ENCODE measurements around the gene NAV1. TPM values are rescaled to one million over a fixed set of nuclear protein-coding genes. Genes with fewer than 3 reads are reported as not detected.

Gene NAV1
- total and polyA plus RNA-seq, 4 donors = 1.1 to 2.0 (median 1.3) TPM

GRCh38 chr1:201539561-201540431 is 869 bp downstream of the NAV1 start:
- Histone ChIP-seq H3K36me3 (ENCODE audit: control insufficient read depth in 4 of 4, insufficient read depth in 3 of 4, low read depth in 1 of 4, low read length in 3 of 4) (no peaks in the 10 kb centered on the region), H3K9ac (ENCODE audit: low read depth in 1 of 2, low read length in 2 of 2) (peak overlapping the region in 1 of 2 donors; percentile 39), H3K27ac (ENCODE audit: low read depth in 1 of 2, low read length in 2 of 2) (peak overlapping the region; percentile 55 to 65), H3K27me3 (ENCODE audit: control insufficient read depth in 4 of 4, insufficient read depth in 4 of 4, low read length in 3 of 4) (peaks cover 0 to 3% (median 0%) of the 10 kb centered on the region in 4 donors), H3K4me3 (ENCODE audit: low read depth in 1 of 3, low read length in 3 of 3) (peak overlapping the region; percentile 5 to 74 (median 37)), H3K4me1 (ENCODE audit: control insufficient read depth in 4 of 4, insufficient read depth in 4 of 4, low read length in 3 of 4) (peaks cover 3 to 20% (median 15%) of the 10 kb centered on the region in 4 donors), H3K9me3 (ENCODE audit: control insufficient read depth in 4 of 4, low read length in 3 of 4) (no peaks in the 10 kb centered on the region)
- DNase-seq (ENCODE audit: low spot score) = no peak
- TF ChIP-seq JUND (IDR thresholded peaks at IDR 0.05) (no peak), GABPA (IDR thresholded peaks at IDR 0.05 in 1 of 2, conservative IDR thresholded peaks at IDR 0.05 in 1 of 2) (no peak), MAX (IDR thresholded peaks at IDR 0.05) (no peak), RXRA (IDR thresholded peaks at IDR 0.05) (no peak), RAD21 (IDR thresholded peaks at IDR 0.05) (no peak), HNF4G (IDR thresholded peaks at IDR 0.05) (no peak), NR2F2 (IDR thresholded peaks at IDR 0.05) (no peak), YY1 (IDR thresholded peaks at IDR 0.05) (no peak), CTCF (IDR thresholded peaks at IDR 0.05; ENCODE audit: low read depth, low read length, missing input control) (no peak), SP1 (IDR thresholded peaks at IDR 0.05) (no peak)
- TF ChIP-seq, protein P1, sequence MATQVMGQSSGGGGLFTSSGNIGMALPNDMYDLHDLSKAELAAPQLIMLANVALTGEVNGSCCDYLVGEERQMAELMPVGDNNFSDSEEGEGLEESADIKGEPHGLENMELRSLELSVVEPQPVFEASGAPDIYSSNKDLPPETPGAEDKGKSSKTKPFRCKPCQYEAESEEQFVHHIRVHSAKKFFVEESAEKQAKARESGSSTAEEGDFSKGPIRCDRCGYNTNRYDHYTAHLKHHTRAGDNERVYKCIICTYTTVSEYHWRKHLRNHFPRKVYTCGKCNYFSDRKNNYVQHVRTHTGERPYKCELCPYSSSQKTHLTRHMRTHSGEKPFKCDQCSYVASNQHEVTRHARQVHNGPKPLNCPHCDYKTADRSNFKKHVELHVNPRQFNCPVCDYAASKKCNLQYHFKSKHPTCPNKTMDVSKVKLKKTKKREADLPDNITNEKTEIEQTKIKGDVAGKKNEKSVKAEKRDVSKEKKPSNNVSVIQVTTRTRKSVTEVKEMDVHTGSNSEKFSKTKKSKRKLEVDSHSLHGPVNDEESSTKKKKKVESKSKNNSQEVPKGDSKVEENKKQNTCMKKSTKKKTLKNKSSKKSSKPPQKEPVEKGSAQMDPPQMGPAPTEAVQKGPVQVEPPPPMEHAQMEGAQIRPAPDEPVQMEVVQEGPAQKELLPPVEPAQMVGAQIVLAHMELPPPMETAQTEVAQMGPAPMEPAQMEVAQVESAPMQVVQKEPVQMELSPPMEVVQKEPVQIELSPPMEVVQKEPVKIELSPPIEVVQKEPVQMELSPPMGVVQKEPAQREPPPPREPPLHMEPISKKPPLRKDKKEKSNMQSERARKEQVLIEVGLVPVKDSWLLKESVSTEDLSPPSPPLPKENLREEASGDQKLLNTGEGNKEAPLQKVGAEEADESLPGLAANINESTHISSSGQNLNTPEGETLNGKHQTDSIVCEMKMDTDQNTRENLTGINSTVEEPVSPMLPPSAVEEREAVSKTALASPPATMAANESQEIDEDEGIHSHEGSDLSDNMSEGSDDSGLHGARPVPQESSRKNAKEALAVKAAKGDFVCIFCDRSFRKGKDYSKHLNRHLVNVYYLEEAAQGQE (IDR thresholded peaks at IDR 0.05) = no peak
- WGBS = 11% methylated on average over 47 of the region's 47 CpGs

DNA sequence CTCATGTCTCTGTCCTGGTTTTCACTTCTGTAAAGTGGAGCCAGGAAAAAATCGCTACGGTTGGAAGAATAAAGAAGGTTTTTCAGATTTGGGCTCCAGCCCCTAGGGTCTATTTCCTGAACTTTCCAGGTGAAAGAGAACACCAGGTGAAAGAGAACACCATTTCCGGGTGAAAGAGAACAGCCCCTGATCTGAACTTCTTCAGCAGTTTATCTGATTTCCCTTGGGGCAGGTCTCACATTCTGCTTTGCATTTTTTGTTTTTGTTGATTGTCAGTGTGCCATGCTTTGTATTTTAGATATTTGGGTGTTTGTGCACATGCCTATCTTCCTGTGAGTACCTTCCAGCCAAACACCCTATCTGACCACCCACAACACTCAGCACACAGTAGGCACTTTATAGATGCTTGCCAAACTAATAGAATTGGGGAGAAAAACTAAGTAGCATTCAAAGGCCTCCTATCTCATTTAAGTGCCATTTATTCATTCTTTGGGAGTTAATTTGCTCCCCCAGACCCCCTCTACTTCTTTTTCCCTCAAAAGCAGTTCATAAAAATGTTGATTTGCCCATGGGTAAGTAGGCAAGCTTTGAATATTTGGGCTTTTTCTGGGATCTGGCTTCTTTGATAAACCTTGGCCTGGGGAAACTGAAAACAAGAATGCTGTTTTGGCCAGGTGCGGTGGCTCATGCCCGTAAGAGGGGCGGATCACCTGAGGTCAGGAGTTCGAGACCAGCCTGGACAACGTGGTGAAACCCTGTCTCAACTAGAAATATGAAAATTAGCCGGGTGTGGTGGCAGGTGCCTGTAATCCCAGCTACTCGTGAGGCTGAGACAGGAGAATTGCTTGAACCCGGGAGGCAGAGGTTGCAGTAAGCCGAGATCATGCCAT is 2.2 kb downstream of the NAV1 start:
- Histone ChIP-seq H3K4me3 (ENCODE audit: low read depth in 1 of 3, low read length in 3 of 3) (no peak overlapping the region), H3K36me3 (ENCODE audit: control insufficient read depth in 4 of 4, insufficient read depth in 3 of 4, low read depth in 1 of 4, low read length in 3 of 4) (no peaks in the 10 kb centered on the region), H3K9me3 (ENCODE audit: control insufficient read depth in 4 of 4, low read length in 3 of 4) (no peaks in the 10 kb centered on the region), H3K9ac (ENCODE audit: low read depth in 1 of 2, low read length in 2 of 2) (no peak overlapping the region), H3K27me3 (ENCODE audit: control insufficient read depth in 4 of 4, insufficient read depth in 4 of 4, low read length in 3 of 4) (peaks cover 0 to 3% (median 0%) of the 10 kb centered on the region in 4 donors), H3K4me1 (ENCODE audit: control insufficient read depth in 4 of 4, insufficient read depth in 4 of 4, low read length in 3 of 4) (peaks cover 3 to 20% (median 15%) of the 10 kb centered on the region in 4 donors), H3K27ac (ENCODE audit: low read depth in 1 of 2, low read length in 2 of 2) (no peak overlapping the region)
- no peak for DNase-seq (ENCODE audit: low spot score)
- WGBS = 90% methylated on average over 12 of the region's 12 CpGs
- TF ChIP-seq, protein P2, sequence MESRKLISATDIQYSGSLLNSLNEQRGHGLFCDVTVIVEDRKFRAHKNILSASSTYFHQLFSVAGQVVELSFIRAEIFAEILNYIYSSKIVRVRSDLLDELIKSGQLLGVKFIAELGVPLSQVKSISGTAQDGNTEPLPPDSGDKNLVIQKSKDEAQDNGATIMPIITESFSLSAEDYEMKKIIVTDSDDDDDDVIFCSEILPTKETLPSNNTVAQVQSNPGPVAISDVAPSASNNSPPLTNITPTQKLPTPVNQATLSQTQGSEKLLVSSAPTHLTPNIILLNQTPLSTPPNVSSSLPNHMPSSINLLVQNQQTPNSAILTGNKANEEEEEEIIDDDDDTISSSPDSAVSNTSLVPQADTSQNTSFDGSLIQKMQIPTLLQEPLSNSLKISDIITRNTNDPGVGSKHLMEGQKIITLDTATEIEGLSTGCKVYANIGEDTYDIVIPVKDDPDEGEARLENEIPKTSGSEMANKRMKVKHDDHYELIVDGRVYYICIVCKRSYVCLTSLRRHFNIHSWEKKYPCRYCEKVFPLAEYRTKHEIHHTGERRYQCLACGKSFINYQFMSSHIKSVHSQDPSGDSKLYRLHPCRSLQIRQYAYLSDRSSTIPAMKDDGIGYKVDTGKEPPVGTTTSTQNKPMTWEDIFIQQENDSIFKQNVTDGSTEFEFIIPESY (IDR thresholded peaks at IDR 0.05) = no peak
- TF ChIP-seq SP1 (IDR thresholded peaks at IDR 0.05) (no peak), JUND (IDR thresholded peaks at IDR 0.05) (no peak)
